HG03060 (cell line): Measurements from ENCODE around the gene STKLD1.

ENCODE experiments used
- ATAC-seq: cut with Tn5 transposase; IDR thresholded peaks from one replicate; pipeline ENCODE4 v1.9.1; 2021; ENCODE audit warnings: low read depth, moderate number of reproducible peaks; ENCODE audit not compliant: unreplicated experiment

The STKLD1 gene

DNA sequence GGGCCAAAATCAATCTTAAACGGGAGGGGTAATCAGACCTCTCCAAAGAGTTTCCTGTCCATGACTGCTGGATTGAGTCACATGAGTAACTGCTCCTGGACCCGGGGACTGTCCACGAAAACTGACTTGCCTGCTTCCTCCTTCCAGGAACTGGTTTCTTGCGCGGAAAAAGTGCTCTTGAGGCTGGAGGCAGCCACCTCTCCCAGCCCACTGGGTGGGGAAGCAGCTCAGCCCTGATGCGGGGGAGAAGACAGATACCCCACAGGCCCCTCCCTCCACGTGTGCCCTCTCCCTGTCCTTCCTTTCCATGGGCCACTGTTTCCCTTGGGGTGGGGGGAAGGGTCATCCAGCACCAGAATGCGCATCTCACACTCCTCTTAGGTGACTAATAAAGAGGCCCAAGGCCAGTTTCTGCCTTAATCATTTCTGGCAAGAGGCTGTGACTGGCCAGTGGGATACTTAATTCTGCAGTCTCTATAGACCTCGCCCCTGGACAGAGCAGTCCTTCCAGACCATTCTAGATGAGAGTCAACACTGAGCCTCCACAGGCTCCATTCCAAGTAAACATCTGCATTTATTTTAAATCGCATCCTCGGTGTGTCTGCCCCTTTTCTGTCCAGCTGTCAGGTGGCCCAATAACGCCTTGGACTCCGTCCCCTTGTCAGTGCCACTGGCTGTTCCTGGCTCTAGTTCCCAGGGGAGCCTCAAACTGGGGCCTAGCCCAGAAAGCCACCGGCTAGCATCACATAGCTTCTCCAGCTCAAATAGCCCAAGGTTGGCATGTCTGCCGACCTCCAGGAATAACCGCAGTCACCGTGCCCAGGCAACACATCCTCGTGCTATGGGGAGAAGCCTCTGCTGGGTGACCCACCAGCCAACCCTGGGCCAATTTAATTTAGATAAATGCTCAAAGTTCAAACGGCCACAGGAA lies 29.6 kb downstream of the STKLD1 start:
- no peak for ATAC-seq

DNA sequence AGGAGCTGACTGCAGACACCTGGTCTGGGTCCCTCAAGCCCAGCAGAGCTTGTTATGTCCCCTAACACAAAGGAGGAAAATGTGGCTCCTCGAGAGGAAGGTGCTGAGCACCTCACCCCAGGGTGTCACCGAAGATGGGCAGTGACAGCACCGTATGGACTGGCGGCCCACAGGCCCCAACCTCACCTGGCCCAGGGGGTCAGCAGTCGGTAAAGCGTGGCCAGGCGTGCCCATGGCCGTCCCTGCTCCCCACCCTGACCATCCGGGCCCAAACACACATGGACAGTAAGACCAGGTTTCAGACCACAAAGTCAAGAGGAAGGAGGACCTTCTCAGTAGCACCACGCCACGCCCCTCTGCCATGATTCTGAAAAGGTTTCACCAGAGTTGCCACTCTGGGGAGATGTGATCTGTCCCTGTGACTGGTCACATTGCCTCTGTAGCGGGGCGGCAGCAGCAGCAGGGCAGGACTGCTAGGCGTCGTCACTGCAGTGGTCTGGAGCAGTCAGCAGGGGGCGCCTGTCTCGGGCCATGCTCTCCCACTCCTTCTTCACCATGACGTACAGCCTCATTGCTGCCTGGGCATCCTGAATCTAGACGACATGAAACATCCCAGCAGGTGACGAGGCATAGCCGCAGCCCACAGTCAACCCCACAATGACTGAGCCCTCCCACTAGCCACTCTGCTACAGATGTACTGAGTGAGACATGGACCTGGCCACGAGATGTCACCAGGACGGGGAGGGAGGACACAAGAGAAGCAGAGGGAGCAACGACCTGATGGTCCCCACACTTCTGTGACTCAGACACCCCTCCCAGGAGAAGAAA lies 30.5 kb downstream of the STKLD1 start:
- ATAC-seq: no peak

DNA sequence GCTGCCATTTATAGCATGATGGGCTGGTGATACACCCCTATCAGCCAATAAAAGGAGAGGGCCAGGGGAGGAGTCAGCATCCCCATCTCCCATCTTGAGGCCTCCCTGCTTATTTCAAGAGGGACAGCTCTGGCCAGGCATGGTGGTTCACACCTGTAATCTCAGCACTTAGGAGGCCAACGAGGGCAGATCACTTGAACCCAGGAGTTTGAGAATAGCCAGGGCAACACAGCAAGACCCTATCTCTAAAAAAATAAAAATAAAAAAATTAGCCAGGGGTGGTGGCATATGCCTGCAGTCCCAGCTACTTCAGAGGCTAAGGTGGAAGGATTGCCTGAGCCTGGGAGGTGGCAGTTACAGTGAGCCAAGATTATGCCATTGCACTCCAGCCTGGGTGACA lies 31.9 kb downstream of the STKLD1 start:
- no peak for ATAC-seq

DNA sequence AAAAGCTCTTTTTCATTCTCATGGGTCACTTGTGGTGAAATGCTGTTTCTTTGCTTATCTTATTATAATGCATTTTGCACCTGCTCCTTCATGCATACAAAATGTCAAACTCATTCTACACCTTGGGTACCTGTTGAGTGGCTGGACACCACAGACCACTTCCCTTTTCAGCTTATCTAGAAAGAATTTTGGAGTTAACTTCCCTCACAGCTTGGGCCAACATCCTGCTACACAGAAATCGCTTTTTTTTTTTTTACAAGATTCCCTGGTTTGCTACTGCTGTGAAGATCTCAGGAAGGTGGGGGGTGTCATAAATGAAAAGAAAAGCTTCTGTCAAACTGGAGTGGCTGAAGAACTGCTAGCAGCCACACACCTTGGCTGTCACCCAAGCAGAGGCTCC lies 39.0 kb downstream of the STKLD1 start:
- no peak for ATAC-seq

DNA sequence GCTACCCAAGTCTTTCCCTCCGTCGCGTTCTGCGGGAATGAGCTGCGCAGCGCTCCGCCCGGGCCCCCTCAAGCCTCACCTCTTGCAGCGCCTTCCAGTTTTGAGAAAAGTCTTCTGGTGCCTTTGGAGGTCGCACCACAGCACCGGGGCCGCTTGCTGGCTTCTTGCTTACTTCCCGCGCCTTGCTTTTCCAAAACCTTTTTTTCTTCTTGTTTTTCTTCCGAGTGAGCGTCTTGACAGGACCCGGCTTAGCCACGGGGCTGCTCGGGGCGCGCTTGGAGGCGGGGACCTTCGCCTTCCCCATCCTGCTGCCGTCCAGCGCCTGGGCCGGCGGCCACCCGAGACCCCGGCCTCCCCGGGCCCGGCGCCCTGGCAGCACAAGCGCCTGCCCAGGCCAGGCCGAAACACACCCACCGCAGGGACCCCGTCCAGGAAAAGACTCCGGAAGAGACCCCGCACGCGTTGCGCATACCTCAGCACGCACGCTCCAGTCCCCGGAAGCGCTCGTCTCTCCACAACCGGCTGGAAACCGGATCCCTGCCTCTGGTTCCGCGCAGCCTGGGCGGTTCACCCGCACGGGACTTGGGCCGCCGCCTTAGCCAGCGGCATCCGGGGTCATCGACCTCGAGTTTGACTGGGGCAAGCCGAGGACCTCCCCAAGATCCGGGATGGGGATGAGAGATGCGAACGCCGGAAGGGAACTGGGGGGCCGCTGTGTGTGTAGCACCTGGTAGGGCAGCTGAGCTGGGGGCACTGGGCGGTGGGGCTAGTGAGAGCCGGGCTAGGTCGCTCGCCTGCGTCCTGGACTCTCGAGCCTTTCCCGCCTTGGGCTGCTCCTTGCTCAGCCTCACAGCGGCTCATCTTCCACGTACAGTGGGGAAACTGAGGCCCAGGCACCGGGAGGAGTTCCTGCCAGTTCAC lies 41.6 kb downstream of the STKLD1 start, which contains the start of gene REXO4:
Gene REXO4, minus strand, starts transcription at position 470 of the 921 bp plus-strand sequence. Its CDS starts 166 bp downstream, at position 304.
- ATAC-seq: no peak

DNA sequence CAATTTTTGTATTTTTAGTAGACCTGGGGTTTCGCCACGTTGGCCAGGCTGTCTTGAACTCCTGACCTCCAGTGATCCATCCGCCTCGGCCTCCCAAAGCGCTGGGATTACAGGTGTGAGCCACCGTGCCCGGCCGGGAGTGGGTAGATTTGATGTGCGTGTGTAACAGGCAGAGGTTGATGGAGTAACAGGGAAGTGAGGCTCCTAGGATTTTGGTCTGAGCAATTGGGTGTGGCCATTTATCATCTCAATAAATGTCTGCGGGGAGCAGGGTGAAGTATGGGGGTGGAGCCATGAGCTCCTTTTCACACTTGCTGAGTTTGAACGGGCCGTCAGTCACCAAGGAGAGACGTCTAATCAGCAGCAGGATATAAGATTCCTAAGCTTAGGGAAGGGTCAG lies 42.8 kb downstream of the STKLD1 start:
- ATAC-seq: no peak

DNA sequence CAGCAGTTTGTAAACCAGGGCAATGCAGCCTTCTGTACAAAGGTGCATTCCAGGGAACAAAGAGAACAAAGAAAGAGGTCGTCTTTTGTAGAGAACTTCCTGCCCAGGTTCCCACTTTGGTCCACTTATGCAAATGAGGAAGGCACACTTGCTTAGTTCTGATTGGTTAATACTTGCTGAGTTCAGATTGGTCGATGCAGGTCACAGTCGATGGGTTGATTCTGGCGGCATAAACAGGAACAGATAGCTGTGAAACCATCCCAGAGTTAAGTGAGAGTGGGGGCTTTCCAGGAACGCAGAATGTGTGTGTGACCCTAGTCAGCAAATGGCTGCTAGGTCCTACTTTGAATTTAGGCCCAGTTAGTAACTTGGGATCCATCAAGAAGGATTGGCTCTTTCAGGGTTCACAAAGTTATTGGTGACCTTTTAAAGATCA lies 44.2 kb downstream of the STKLD1 start:
- no peak for ATAC-seq

DNA sequence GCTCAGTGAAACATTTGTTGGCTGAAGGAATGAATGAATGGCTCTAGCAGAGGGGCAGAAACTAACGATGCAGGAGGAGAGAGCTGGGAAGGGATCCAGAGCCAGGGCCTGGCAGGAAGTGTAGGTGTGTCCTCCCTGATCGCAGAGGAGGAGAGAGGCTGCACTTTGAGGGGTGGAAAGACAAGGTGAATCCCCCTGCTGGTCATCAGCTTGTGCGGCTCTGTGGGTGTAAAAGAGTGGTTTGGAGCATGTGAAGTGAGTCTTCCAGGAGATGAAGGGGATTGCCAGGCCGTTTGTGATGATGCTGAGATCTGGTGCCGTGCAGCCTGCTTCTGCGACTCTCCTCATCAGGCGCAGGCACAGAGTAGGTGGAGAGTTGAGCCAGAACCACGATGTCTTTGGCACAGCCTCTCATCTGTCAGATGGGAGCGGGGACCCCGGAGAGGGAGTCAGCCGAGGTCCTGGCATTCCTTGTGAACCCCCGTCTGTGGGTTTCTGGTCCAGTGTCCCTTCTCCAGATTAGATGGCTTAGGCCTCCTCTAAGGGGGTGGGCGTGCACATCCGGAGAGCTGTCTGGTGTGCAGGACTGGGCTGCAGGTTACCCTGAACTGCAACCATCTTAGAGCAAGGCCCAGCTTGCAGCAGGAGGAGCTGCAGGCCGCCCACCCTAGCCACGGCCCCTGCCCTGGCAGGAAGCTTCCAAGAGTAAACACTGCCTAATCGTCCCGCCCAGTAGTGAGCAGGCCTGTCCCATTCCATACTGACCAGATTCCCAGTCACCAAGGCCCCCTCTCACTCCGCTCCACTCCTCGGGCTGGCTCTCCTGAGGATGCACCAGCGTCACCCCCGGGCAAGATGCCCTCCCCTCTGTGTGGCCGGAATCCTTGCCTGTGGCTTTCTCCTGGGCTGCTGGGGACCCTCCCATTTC lies 45.7 kb downstream of the STKLD1 start, which contains the start of gene ADAMTS13:
Gene ADAMTS13, plus strand, starts transcription at position 753 of the 928 bp plus-strand sequence. Its CDS starts 77 bp downstream, at position 830.
- no peak for ATAC-seq

DNA sequence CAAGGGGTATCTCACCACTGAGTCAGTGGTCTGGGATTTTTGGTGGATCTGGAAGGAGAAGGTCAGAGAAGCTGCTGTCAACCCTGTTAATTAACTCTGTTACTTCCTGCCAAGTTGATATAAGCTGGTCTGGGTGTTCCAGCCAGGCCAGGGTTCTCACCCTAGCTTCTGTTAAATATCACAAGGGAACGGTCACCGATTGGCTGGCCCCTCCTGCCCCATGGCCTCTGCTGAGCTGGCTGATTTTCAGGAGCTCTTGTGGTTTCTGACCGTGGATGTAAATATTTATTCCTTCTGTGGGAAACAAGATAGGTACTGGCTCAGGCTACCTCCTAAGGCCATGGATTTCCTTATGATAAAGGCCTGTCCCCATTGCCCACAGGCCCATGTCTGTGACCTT lies 47.0 kb downstream of the STKLD1 start:
- ATAC-seq: no peak

DNA sequence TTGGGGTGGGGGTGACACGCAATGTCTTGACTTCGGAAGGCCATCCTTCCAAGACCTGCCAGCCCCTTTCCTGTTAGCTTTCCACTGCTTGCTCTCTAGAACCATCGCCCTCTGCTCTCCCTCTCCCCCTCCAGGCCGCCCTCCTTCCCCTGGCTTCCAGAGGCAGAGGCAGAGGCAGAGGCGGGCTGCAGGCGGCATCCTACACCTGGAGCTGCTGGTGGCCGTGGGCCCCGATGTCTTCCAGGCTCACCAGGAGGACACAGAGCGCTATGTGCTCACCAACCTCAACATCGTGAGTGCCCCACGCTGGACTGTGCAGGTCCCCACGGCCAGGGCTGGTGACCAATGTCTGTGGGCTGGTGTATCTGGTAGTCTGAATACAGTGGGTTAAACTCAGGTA lies 48.0 kb downstream of the STKLD1 start:
- no peak for ATAC-seq

DNA sequence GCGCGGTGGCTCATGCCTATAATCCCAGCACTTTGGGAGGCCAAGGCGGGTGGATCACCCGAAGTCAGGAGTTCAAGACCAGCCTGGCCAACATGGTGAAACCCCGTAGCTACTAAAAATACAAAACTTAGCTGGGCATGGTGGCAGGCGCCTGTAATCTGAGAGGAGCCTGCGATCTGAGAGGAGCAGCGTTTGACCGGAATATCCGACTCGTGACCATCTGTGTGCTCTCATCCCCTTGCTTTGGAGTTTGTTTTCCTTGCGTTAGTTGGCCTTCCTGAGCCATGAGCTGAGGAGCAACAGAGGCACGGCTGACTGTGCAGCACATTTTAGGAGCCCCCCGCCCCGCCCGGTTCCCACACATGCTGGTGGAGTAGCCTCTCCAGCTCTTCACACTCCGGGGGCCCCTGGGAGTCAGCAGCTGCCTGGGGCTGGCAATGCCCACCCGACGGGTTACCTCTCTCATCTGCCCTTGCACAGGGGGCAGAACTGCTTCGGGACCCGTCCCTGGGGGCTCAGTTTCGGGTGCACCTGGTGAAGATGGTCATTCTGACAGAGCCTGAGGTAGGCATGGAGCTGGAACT lies 49.0 kb downstream of the STKLD1 start:
- ATAC-seq: no peak

DNA sequence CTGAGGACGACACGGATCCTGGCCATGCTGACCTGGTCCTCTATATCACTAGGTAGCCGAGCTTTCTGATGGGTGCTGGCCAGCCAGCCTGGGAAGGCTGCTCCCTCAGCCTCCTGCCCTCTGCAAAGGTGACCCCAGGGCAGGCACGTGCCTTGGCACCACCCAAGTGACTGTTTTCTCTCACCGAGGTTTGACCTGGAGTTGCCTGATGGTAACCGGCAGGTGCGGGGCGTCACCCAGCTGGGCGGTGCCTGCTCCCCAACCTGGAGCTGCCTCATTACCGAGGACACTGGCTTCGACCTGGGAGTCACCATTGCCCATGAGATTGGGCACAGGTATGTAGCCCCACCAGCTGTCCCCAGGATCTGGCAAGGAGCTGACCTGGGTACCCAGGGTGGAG lies 49.8 kb downstream of the STKLD1 start:
- no peak for ATAC-seq

DNA sequence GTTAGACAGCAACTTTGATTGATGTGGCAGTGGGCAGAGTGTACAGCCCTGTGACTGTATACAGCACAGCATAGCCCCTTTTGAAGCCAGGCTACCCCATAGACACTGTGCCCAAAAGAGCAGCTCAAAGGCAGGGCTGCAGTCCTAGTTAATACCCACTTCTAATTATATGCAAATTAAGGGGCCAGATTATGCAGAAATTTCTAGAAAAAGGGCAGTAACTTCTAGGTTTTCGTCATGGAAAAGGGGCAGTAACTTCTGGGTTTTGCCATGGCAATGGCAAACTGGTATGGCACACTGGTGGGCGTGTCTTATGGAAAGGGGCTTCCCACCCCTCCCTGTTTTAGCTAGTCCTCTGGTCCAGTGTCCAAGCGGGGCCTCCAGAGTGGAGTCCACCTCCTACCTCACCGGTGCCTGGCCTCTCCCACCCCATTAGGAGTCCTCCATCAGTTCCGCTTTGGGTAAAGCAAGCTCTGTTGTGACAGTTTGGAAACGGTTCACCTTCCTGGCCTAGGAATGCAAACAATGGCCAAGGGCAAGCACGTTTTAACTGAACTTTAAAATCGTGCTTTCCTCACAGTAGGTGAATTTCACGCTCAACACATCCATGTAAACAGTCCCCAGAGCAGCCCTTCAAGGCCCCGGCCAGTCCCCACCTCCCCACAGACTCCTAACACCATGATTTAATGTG lies 51.6 kb downstream of the STKLD1 start:
- ATAC-seq: no peak

DNA sequence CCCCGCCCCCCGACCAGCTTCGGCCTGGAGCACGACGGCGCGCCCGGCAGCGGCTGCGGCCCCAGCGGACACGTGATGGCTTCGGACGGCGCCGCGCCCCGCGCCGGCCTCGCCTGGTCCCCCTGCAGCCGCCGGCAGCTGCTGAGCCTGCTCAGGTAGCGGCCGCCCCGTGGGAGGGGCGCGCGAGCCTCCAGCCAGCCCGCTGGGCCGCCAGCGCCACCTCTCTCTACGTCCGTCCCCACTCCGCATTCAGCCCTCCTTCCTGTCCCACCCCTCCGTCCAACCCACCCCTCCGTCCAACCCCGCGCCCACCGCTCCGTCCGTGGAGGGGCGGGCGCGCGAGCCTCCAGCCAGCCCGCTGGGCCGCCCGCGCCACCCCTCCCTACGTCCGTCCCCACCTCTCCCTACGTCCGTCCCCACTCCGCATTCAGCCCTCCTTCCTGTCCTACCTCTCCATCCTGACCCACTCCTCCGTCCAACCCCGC lies 52.5 kb downstream of the STKLD1 start:
- no peak for ATAC-seq

DNA sequence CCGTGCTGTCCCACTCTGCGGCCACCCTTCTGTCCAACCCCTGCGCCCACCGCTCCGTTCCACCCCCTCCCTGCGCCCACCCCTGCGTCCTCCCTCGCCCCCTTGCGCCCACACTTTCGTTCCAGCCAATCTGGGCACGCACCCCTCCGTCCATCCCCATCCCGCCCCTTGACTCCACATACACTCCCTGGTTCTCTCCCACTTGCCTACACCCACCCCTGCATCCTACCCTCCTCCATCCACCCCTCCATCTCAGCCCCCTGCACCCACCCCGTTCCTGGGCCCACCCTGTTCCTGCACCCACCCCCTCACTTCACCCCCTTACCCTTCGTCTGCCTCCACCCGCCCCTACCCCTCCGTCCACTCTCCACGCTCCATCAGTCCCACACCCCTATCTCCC lies 53.0 kb downstream of the STKLD1 start:
- ATAC-seq: no peak

DNA sequence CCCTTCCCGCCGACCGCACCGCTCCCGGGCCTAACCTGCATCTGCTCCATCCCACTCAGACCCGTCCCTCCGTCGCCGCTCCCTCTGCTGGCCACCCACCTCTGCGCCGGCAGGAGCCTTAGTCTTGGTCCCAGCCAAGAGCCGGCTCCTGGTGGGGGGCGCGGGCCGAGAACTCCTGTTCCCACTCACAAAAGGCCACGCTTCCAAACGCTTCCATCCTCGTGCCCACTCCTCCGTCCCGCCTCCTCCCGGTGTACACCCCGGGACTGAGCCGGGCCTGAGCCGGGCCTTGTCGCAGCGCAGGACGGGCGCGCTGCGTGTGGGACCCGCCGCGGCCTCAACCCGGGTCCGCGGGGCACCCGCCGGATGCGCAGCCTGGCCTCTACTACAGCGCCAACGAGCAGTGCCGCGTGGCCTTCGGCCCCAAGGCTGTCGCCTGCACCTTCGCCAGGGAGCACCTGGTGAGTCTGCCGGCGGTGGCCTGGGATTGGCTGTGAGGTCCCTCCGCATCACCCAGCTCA lies 53.5 kb downstream of the STKLD1 start:
- ATAC-seq: no peak

DNA sequence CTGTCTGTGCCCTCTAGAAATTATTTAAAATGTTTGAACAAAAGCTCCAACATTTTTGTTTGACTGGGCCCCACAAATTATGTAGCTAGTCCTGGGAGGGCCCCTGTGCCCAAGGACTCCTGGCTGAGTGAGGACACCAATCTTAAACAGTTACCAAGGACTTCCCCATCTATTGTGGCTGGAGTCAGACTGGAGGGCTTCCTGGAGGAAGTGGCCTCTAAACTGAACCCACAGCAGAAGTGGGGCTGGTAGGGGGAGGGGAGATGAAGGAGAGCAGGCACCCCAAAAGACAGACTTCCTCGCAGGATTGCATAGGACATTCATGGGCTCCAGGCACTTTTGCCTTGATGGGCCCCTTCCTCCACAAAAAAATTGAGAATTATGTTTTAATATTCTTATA lies 54.1 kb downstream of the STKLD1 start:
- ATAC-seq: no peak

DNA sequence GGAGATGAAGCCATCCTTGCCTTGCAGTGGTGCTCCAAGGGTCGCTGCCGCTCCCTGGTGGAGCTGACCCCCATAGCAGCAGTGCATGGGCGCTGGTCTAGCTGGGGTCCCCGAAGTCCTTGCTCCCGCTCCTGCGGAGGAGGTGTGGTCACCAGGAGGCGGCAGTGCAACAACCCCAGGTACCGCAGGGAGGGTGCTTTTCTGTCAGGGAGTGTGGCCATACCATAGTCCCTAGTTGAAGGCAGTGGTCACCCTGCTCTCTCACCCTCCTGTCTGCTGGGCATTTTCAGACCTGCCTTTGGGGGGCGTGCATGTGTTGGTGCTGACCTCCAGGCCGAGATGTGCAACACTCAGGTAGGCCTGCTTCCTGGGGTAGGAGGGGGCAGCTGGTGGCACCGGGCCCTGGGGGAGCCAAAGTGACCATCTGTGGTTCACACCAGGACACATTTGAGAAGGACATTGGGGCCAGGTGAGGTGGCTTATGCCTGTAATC lies 57.2 kb downstream of the STKLD1 start:
- ATAC-seq: no peak
